ENCODE data around the gene REG4. TPM values are rescaled to one million over a fixed set of nuclear protein-coding genes. Genes with fewer than 3 reads are reported as not detected.
"Not testable (repeated sequence)": the region's sequence is repeated elsewhere in the genome, so short reads cannot be mapped to it uniquely, and the experiment has no call there.

REG4 gene
- total RNA-seq, 1 experiment from 2014 or later = not detected

DNA sequence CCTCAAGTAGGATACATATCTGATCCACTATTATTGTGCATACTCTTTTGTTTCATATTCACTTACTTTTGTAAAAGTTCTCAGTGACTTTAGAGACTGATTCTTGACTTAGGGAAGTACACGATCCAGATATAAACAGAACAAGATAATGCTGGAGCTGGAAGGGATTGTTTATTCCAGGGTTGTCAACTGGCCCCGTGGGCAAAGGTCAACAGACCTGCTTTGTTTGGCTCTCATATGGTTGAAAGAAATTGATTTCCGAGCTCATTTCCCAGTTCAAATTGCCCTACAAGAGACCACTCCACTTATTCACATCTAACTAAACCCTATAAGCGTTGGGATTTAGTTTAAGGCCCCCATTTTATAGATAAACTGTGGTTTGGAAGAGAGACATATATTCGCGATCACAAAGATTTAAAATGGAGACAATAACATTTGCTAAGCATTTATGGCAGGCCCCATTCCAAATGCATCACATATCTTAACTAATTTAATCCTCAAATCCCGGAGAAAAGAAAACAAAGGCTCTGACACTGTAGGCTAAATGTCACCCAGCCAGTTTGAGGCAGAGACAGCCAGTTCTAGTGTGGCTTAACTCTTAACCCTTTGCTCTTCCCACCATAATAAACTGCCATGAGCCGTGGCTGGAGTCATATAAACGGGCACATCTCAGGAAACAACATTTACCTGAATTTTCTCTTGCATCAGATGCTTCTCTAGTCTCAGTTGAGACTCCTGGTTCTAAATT lies 20.6 kb downstream of the REG4 start:
- Histone ChIP-seq H3K4me1 (ENCODE audit: control insufficient read depth, insufficient read depth, low read length) (no peaks in the 10 kb centered on the region), H3K27me3 (ENCODE audit: control insufficient read depth, insufficient read depth, low read length) (peaks cover 8% of the 10 kb centered on the region; the same call in 1 of the 2 replicates), H3K36me3 (ENCODE audit: control insufficient read depth, insufficient read depth, low read length) (no peaks in the 10 kb centered on the region), H3K27ac (ENCODE audit: low read length) (no peak overlapping the region), H3K4me3 (ENCODE audit: low read depth in 2 of 2, low read length in 2 of 2) (no peak overlapping the region), H3K9me3 (ENCODE audit: control insufficient read depth, insufficient read depth, low read depth, low read length) (no peaks in the 10 kb centered on the region)
- in situ Hi-C loops (cut with HindIII; ENCODE audit: low pct_unique_long_range_greater_than_20kb, low sequenced_read_pairs) = no loop called here
- ATAC-seq = no peak
- CTCF ChIA-PET = no interaction called here
- POLR2A ChIA-PET = interaction anchor here (0.5 kb wide), 1 partner anchor 83 kb away, joined by 7 read pairs; no protein-coding TSS in a partner anchor
- TF ChIP-seq SIN3A (IDR thresholded peaks at IDR 0.05; ENCODE audit: borderline replicate concordance, insufficient read depth, low read depth, low read length) = no peak
- TF ChIP-seq, protein P1, sequence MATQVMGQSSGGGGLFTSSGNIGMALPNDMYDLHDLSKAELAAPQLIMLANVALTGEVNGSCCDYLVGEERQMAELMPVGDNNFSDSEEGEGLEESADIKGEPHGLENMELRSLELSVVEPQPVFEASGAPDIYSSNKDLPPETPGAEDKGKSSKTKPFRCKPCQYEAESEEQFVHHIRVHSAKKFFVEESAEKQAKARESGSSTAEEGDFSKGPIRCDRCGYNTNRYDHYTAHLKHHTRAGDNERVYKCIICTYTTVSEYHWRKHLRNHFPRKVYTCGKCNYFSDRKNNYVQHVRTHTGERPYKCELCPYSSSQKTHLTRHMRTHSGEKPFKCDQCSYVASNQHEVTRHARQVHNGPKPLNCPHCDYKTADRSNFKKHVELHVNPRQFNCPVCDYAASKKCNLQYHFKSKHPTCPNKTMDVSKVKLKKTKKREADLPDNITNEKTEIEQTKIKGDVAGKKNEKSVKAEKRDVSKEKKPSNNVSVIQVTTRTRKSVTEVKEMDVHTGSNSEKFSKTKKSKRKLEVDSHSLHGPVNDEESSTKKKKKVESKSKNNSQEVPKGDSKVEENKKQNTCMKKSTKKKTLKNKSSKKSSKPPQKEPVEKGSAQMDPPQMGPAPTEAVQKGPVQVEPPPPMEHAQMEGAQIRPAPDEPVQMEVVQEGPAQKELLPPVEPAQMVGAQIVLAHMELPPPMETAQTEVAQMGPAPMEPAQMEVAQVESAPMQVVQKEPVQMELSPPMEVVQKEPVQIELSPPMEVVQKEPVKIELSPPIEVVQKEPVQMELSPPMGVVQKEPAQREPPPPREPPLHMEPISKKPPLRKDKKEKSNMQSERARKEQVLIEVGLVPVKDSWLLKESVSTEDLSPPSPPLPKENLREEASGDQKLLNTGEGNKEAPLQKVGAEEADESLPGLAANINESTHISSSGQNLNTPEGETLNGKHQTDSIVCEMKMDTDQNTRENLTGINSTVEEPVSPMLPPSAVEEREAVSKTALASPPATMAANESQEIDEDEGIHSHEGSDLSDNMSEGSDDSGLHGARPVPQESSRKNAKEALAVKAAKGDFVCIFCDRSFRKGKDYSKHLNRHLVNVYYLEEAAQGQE (IDR thresholded peaks at IDR 0.05; ENCODE audit: insufficient read depth in 1 of 2, low read depth in 2 of 2, low read length in 1 of 2) = no peak
- no peak for TF ChIP-seq POLR2AphosphoS5 (IDR thresholded peaks at IDR 0.05; ENCODE audit: low read depth, low read length)
- TF ChIP-seq TCF7L2 (IDR thresholded peaks at IDR 0.05; ENCODE audit: low read depth, low read length) = no peak
- TF ChIP-seq, protein P2, sequence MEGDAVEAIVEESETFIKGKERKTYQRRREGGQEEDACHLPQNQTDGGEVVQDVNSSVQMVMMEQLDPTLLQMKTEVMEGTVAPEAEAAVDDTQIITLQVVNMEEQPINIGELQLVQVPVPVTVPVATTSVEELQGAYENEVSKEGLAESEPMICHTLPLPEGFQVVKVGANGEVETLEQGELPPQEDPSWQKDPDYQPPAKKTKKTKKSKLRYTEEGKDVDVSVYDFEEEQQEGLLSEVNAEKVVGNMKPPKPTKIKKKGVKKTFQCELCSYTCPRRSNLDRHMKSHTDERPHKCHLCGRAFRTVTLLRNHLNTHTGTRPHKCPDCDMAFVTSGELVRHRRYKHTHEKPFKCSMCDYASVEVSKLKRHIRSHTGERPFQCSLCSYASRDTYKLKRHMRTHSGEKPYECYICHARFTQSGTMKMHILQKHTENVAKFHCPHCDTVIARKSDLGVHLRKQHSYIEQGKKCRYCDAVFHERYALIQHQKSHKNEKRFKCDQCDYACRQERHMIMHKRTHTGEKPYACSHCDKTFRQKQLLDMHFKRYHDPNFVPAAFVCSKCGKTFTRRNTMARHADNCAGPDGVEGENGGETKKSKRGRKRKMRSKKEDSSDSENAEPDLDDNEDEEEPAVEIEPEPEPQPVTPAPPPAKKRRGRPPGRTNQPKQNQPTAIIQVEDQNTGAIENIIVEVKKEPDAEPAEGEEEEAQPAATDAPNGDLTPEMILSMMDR (IDR thresholded peaks at IDR 0.05) = no peak
- BruUV-seq (replicated peaks) = no TSS peak
- no peak for DNase-seq (ENCODE audit: low read depth, low spot score)
- intact Hi-C loops (cut with micrococcal nuclease; ENCODE audit: unreplicated experiment) = loop anchor here (2.0 kb wide), 1 partner anchor 20 kb away; no protein-coding TSS in a partner anchor

GRCh38 chr1:119787776-119788175 lies 23.5 kb downstream of the REG4 start:
- Histone ChIP-seq H3K9me3 (ENCODE audit: control insufficient read depth, insufficient read depth, low read depth, low read length) (no peaks in the 10 kb centered on the region), H3K4me1 (ENCODE audit: control insufficient read depth, insufficient read depth, low read length) (no peaks in the 10 kb centered on the region), H3K27ac (ENCODE audit: low read length) (no peak overlapping the region), H3K4me3 (ENCODE audit: low read depth in 2 of 2, low read length in 2 of 2) (no peak overlapping the region), H3K36me3 (ENCODE audit: control insufficient read depth, insufficient read depth, low read length) (no peaks in the 10 kb centered on the region), H3K27me3 (ENCODE audit: control insufficient read depth, insufficient read depth, low read length) (peaks cover 13% of the 10 kb centered on the region; the same call in 1 of the 2 replicates)
- DNase-seq (ENCODE audit: low read depth, low spot score) = no peak
- CTCF ChIA-PET = no interaction called here
- no TSS peak for BruUV-seq (replicated peaks)
- intact Hi-C loops (cut with micrococcal nuclease; ENCODE audit: unreplicated experiment) (no loop called here), in situ Hi-C loops (cut with HindIII; ENCODE audit: low pct_unique_long_range_greater_than_20kb, low sequenced_read_pairs) (no loop called here)
- POLR2A ChIA-PET = interaction anchor here (0.6 kb wide), 1 partner anchor 73 kb away, joined by 3 read pairs; no protein-coding TSS in a partner anchor
- no peak for ATAC-seq
- TF ChIP-seq, protein P1 (IDR thresholded peaks at IDR 0.05; ENCODE audit: insufficient read depth in 1 of 2, low read depth in 2 of 2, low read length in 1 of 2) = no peak
- TF ChIP-seq TCF7L2 (IDR thresholded peaks at IDR 0.05; ENCODE audit: low read depth, low read length) = no peak
- TF ChIP-seq, protein P2 (IDR thresholded peaks at IDR 0.05) = no peak
- TF ChIP-seq POLR2AphosphoS5 (IDR thresholded peaks at IDR 0.05; ENCODE audit: low read depth, low read length) = no peak
- TF ChIP-seq SIN3A (IDR thresholded peaks at IDR 0.05; ENCODE audit: borderline replicate concordance, insufficient read depth, low read depth, low read length) = no peak

DNA sequence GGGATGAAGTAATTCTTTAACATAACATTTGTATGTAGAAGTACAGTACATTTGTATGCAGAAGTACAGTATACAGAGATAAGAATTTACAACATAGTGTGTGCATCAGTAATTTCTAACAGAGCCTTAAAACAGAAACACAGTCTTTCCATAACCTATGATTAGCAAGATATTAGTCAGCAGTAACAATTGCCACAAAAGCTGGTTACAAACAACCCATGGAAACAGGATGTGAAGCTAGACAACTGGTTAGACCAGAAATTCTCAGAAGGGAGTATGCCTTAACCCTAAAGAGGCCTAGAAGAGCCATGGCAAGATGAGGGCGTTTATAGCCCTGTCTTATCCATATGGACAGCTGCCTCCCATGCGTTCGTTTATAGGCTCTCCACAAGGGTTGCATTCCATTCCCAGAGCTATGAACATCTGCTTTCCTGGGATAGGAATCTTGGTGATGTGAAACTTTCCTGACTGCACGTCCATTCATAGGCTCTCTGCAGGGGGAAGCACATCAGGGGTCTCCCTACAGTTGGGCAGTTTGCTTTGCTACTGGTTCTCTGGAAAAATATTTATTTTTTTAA lies 24.7 kb downstream of the REG4 start:
- in situ Hi-C loops (cut with HindIII; ENCODE audit: low pct_unique_long_range_greater_than_20kb, low sequenced_read_pairs); POLR2A ChIA-PET; H3K9me3 ChIP-seq (ENCODE audit: control insufficient read depth, insufficient read depth, low read depth, low read length); CTCF ChIA-PET; H3K4me3 ChIP-seq (ENCODE audit: low read depth in 2 of 2, low read length in 2 of 2); H3K36me3 ChIP-seq (ENCODE audit: control insufficient read depth, insufficient read depth, low read length); H3K27ac ChIP-seq (ENCODE audit: low read length); ATAC-seq; DNase-seq (ENCODE audit: low read depth, low spot score); H3K4me1 ChIP-seq (ENCODE audit: control insufficient read depth, insufficient read depth, low read length); BruUV-seq (replicated peaks); intact Hi-C loops (cut with micrococcal nuclease; ENCODE audit: unreplicated experiment): not testable (repeated sequence)
- peaks cover 13% of the 10 kb centered on the region; the same call in 1 of the 2 replicates for H3K27me3 ChIP-seq (ENCODE audit: control insufficient read depth, insufficient read depth, low read length)

Measured in Panc1 (cell line).